HEK293 (cell line): ENCODE results near the gene WDR38.

Source experiments
- CTCF ChIA-PET: fragments of 350-600 bp; formaldehyde crosslinking; extraction: SDS; loops from one replicate; lab custom pipeline; 2021; ENCODE audit warnings: antibody characterized with exemption; lab: Yijun Ruan, JAX
- POLR2A ChIA-PET: fragments of 300-600 bp; formaldehyde crosslinking; extraction: SDS; loops from one replicate; lab custom pipeline; 2020; ENCODE audit warnings: antibody characterized with exemption, inconsistent platforms; lab: Yijun Ruan, JAX
- H3K27ac ChIP-seq: fragments of 200-500 bp; sonication (Bioruptor generic); 2 replicates; pipeline ENCODE4 v1.5.1; 2014; ENCODE audit warnings: low read depth, low read length, control low read depth, inconsistent platforms; ENCODE audit errors: extremely low read depth
- H3K36me3 ChIP-seq, 2 experiments: fragments of 200-500 bp in 1 of 2; sonication (Bioruptor generic) in 1 of 2; 1 replicate in 1 of 2; 2 replicates in 1 of 2; pipeline ENCODE4 v1.5.1; 2014 to 2017; ENCODE audit warnings: inconsistent platforms in 2 of 2, low read length in 2 of 2; ENCODE audit not compliant: control insufficient read depth in 2 of 2, insufficient read depth in 1 of 2
- H3K4me1 ChIP-seq: fragments of 200-500 bp; sonication (Bioruptor generic); 2 replicates; pipeline ENCODE4 v1.5.1; 2014; ENCODE audit warnings: mild to moderate bottlenecking, low read length, inconsistent platforms; ENCODE audit not compliant: control insufficient read depth, insufficient read depth
- H3K4me3 ChIP-seq: 2 replicates; pipeline ENCODE4 v1.5.1; 2011; ENCODE audit warnings: low read depth, mild to moderate bottlenecking, control low read depth, low read length, moderate library complexity
- H3K9me3 ChIP-seq: fragments of 200-500 bp; sonication (Bioruptor generic); 2 replicates; pipeline ENCODE4 v1.5.1; 2014; ENCODE audit warnings: low read depth, low read length, inconsistent platforms; ENCODE audit not compliant: control insufficient read depth, insufficient read depth
- EGR2 ChIP-seq: fragments of 450-650 bp; formaldehyde crosslinking; IDR thresholded peaks from 2 replicates; pipeline ENCODE4 v1.5.1; 2016; ENCODE audit warnings: low read depth, missing biosample characterization, missing genetic modification characterization
- HOXC10 ChIP-seq: sonication (generic); formaldehyde crosslinking; IDR thresholded peaks from 2 replicates; pipeline ENCODE4 v1.8.1; 2023; ENCODE audit warnings: mild to moderate bottlenecking, missing genetic modification reagents
- HOXD13 ChIP-seq: sonication (generic); formaldehyde crosslinking; IDR thresholded peaks from 2 replicates; pipeline ENCODE4 v1.8.0; 2022; ENCODE audit warnings: missing genetic modification reagents, borderline replicate concordance
- KLF7 ChIP-seq: fragments of 450-650 bp; formaldehyde crosslinking; IDR thresholded peaks from 2 replicates; pipeline ENCODE4 v1.5.1; 2016; ENCODE audit warnings: missing biosample characterization, missing genetic modification characterization, borderline replicate concordance
- SP2 ChIP-seq: fragments of 450-650 bp; formaldehyde crosslinking; IDR thresholded peaks from 2 replicates; pipeline ENCODE4 v1.5.1; 2016; ENCODE audit warnings: missing biosample characterization, missing genetic modification characterization
- TCF7L2 ChIP-seq: IDR thresholded peaks from 2 replicates; pipeline ENCODE4 v1.6.1; 2011; ENCODE audit warnings: low read depth, mild to moderate bottlenecking, inconsistent platforms, low read length, moderate library complexity, borderline replicate concordance
- YY1 ChIP-seq: fragments of 450-650 bp; formaldehyde crosslinking; IDR thresholded peaks from 2 replicates; pipeline ENCODE4 v1.5.1; 2018; ENCODE audit warnings: missing biosample characterization, missing genetic modification characterization
- ZBTB1 ChIP-seq: fragments of 450-650 bp; formaldehyde crosslinking; IDR thresholded peaks from 2 replicates; pipeline ENCODE4 v1.5.1; 2016; ENCODE audit warnings: missing biosample characterization, missing genetic modification characterization
- ZBTB10 ChIP-seq: fragments of 450-650 bp; formaldehyde crosslinking; IDR thresholded peaks from 2 replicates; pipeline ENCODE4 v1.5.1; 2016; ENCODE audit warnings: missing biosample characterization, missing genetic modification characterization
- ZBTB26 ChIP-seq: fragments of 450-650 bp; formaldehyde crosslinking; optimal IDR thresholded peaks from 2 replicates; pipeline ENCODE3; 2016; ENCODE audit warnings: missing biosample characterization, mild to moderate bottlenecking, missing genetic modification characterization
- ZNF132 ChIP-seq: fragments of 450-650 bp; formaldehyde crosslinking; IDR thresholded peaks from 2 replicates; pipeline ENCODE4 v1.5.1; 2017; ENCODE audit warnings: missing biosample characterization, missing genetic modification characterization, borderline replicate concordance
- ZNF184 ChIP-seq: fragments of 450-650 bp; IDR thresholded peaks from 2 replicates; pipeline ENCODE4 v1.5.1; 2018; ENCODE audit warnings: missing biosample characterization, mild to moderate bottlenecking, missing genetic modification characterization
- ZNF23 ChIP-seq: fragments of 450-650 bp; formaldehyde crosslinking; IDR thresholded peaks from 2 replicates; pipeline ENCODE4 v1.5.1; 2016; ENCODE audit warnings: missing biosample characterization, missing genetic modification characterization, borderline replicate concordance
- ZNF488 ChIP-seq: fragments of 450-650 bp; formaldehyde crosslinking; IDR thresholded peaks from 2 replicates; pipeline ENCODE4 v1.5.1; 2016; ENCODE audit warnings: missing biosample characterization, missing genetic modification characterization
- ZNF561 ChIP-seq: fragments of 450-650 bp; IDR thresholded peaks from 2 replicates; pipeline ENCODE4 v1.5.1; 2018; ENCODE audit warnings: missing biosample characterization, missing genetic modification characterization, borderline replicate concordance
- ZNF571 ChIP-seq: fragments of 450-650 bp; formaldehyde crosslinking; IDR thresholded peaks from 2 replicates; pipeline ENCODE4 v1.5.0; 2017; ENCODE audit warnings: missing biosample characterization, missing genetic modification characterization
- ZNF670 ChIP-seq: fragments of 450-650 bp; formaldehyde crosslinking; IDR thresholded peaks from 2 replicates; pipeline ENCODE4 v1.5.1; 2016; ENCODE audit warnings: missing biosample characterization, missing genetic modification characterization, low read depth
- ZNF777 ChIP-seq: fragments of 450-650 bp; formaldehyde crosslinking; IDR thresholded peaks from 2 replicates; pipeline ENCODE4 v1.5.1; 2017; ENCODE audit warnings: missing biosample characterization, missing genetic modification characterization, borderline replicate concordance
- ZSCAN23 ChIP-seq: fragments of 450-650 bp; formaldehyde crosslinking; IDR thresholded peaks from 2 replicates; pipeline ENCODE4 v1.5.1; 2016; ENCODE audit warnings: missing biosample characterization, missing genetic modification characterization
- ZSCAN30 ChIP-seq: fragments of 450-650 bp; IDR thresholded peaks from 2 replicates; pipeline ENCODE4 v1.5.1; 2018; ENCODE audit warnings: missing biosample characterization, mild to moderate bottlenecking, missing genetic modification characterization, moderate library complexity
- TF ChIP-seq, protein P1 (sequence below): fragments of 450-650 bp; formaldehyde crosslinking; IDR thresholded peaks from 2 replicates; pipeline ENCODE4 v1.5.0; 2017; ENCODE audit warnings: missing biosample characterization, missing genetic modification characterization, borderline replicate concordance
- TF ChIP-seq, protein P2 (sequence below): fragments of 450-650 bp; formaldehyde crosslinking; IDR thresholded peaks from 2 replicates; pipeline ENCODE4 v1.5.1; 2016; ENCODE audit warnings: missing biosample characterization, missing genetic modification characterization

Gene WDR38

DNA sequence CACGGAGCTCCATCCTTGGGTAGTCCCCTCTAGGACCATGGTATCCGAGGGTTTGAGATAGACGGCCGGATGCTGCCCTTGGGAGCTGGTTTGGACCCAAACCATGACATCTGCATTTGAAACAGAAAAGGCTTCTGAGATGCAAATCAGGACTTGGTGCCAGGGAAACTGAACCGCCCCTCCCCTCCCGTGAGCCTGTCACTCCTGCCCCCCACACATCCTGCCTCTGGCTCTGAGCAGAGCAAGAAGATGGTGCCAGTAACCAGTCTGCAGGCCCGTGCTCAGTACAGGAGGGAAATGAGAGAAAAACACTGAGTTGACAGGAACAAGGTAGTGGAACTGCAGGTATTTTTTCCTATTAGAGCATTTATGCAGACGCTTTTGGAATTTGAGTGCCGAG lies 27.2 kb downstream of the WDR38 start (continued):
- TF ChIP-seq HOXC10 (CRISPR knock-in tag): no peak

DNA sequence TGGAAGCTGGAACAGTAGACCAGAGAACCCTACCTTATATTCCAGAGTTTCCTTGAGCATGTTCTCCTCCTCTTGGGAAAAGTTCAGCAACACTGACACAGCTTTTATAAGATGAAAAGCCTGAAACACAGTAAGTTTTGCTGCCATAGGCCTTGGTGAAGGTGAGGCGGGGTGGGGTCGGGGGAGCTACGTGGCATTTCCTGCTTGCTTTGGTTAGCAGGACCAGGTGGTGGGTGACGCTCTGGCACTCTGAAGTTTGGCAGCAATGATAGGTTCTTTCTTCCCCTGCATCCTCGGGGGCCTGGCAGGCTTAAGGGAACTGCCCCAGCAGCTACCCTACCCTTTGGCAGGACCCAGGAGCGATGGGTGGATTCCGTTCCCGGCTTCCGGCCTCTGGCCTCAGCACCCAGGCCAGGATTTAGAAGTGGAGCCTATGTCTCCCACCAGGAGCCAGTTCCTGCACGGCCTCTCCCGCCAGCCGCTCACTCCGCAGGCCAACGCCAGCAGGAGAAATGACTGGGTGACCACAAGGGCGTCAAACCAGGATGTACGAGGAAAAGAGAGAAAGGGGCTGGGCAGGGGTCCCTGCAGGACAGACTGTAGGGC lies 28.0 kb downstream of the WDR38 start:
- POLR2A ChIA-PET: interaction anchor here (0.5 to 1.4 kb wide), 2 partner anchors 11 to 30 kb away, joined by 4 read pairs; no protein-coding TSS in a partner anchor
- no peaks in the 10 kb centered on the region for H3K9me3 ChIP-seq
- no peak for TF ChIP-seq ZNF132
- no peak for TF ChIP-seq YY1 (tag by site-specific recombination)
- no peak for TF ChIP-seq ZSCAN23
- TF ChIP-seq ZNF561: no peak
- TF ChIP-seq, protein P1, sequence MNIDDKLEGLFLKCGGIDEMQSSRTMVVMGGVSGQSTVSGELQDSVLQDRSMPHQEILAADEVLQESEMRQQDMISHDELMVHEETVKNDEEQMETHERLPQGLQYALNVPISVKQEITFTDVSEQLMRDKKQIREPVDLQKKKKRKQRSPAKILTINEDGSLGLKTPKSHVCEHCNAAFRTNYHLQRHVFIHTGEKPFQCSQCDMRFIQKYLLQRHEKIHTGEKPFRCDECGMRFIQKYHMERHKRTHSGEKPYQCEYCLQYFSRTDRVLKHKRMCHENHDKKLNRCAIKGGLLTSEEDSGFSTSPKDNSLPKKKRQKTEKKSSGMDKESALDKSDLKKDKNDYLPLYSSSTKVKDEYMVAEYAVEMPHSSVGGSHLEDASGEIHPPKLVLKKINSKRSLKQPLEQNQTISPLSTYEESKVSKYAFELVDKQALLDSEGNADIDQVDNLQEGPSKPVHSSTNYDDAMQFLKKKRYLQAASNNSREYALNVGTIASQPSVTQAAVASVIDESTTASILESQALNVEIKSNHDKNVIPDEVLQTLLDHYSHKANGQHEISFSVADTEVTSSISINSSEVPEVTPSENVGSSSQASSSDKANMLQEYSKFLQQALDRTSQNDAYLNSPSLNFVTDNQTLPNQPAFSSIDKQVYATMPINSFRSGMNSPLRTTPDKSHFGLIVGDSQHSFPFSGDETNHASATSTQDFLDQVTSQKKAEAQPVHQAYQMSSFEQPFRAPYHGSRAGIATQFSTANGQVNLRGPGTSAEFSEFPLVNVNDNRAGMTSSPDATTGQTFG (tag by site-specific recombination): no peak
- TF ChIP-seq ZNF571 (tag by site-specific recombination): no peak
- TF ChIP-seq EGR2 (tag by site-specific recombination): no peak
- TF ChIP-seq ZNF670: no peak
- CTCF ChIA-PET: interaction anchor here (0.6 to 1.1 kb wide), 2 partner anchors 13 to 63 kb away, joined by 3 to 4 read pairs; no protein-coding TSS in a partner anchor
- H3K36me3 ChIP-seq: peaks cover 0 to 79% of the 10 kb centered on the region in 2 experiments; a peak in 2 of 3 replicates
- no peak overlapping the region for H3K4me3 ChIP-seq
- H3K4me1 ChIP-seq: no peaks in the 10 kb centered on the region
- H3K27ac ChIP-seq: no peak overlapping the region

- ChIA-PET CTCF (no interaction called here), POLR2A (interaction anchor here (1.4 kb wide), 1 partner anchor 12 kb away, joined by 4 read pairs; no protein-coding TSS in a partner anchor)
- H3K4me1 ChIP-seq: no peaks in the 10 kb centered on the region
- no peak for TF ChIP-seq HOXD13 (CRISPR knock-in tag)
- no peak for TF ChIP-seq KLF7 (tag by site-specific recombination)
- TF ChIP-seq SP2 (tag by site-specific recombination): no peak
- no peak for TF ChIP-seq ZBTB10 (tag by site-specific recombination)
- no peak for TF ChIP-seq ZNF23 (tag by site-specific recombination)
- TF ChIP-seq, protein P2, sequence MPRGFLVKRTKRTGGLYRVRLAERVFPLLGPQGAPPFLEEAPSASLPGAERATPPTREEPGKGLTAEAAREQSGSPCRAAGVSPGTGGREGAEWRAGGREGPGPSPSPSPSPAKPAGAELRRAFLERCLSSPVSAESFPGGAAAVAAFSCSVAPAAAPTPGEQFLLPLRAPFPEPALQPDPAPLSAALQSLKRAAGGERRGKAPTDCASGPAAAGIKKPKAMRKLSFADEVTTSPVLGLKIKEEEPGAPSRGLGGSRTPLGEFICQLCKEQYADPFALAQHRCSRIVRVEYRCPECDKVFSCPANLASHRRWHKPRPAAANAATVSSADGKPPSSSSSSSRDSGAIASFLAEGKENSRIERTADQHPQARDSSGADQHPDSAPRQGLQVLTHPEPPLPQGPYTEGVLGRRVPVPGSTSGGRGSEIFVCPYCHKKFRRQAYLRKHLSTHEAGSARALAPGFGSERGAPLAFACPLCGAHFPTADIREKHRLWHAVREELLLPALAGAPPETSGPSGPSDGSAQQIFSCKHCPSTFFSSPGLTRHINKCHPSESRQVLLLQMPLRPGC (tag by site-specific recombination): no peak
- TF ChIP-seq ZBTB26 (tag by site-specific recombination): no peak
- no peak for TF ChIP-seq ZNF184 (tag by site-specific recombination)
- TF ChIP-seq ZNF488 (tag by site-specific recombination): no peak
- no peak for TF ChIP-seq ZNF777 (tag by site-specific recombination)
- TF ChIP-seq ZSCAN30 (tag by site-specific recombination): no peak
- TF ChIP-seq ZBTB1 (tag by site-specific recombination): no peak
- no peak for TF ChIP-seq TCF7L2
- H3K9me3 ChIP-seq: no peaks in the 10 kb centered on the region
- H3K4me3 ChIP-seq: no peak overlapping the region
- no peak overlapping the region for H3K27ac ChIP-seq
- H3K36me3 ChIP-seq: peaks cover 0 to 79% of the 10 kb centered on the region in 2 experiments; a peak in 1 of 3 replicates
Observed at GRCh38 chr9:124882231-124882630, 29.0 kb downstream of the WDR38 start.
